ENCODE results near the gene ALKBH1.

ALKBH1 gene

GRCh38 chr14:77630111-77630510 lies 77.7 kb downstream of the ALKBH1 start:
- no peak for DNase-seq (ENCODE audit: low spot score)
- TF ChIP-seq CTCF (IDR thresholded peaks at IDR 0.05; ENCODE audit: borderline replicate concordance, control extremely low read depth, extremely low read depth, insufficient read depth, missing control alignments): no peak
- in situ Hi-C loops (cut with MboI; ENCODE audit: low sequenced_read_pairs, unreplicated experiment): no loop called here

GRCh38 chr14:77625360-77625759 lies 82.5 kb downstream of the ALKBH1 start:
- no peak for TF ChIP-seq CTCF (IDR thresholded peaks at IDR 0.05; ENCODE audit: borderline replicate concordance, control extremely low read depth, extremely low read depth, insufficient read depth, missing control alignments)
- in situ Hi-C loops (cut with MboI; ENCODE audit: low sequenced_read_pairs, unreplicated experiment): no loop called here
- DNase-seq (ENCODE audit: low spot score): no peak

- in situ Hi-C loops (cut with MboI; ENCODE audit: low sequenced_read_pairs, unreplicated experiment): no loop called here
- no peak for DNase-seq (ENCODE audit: low spot score)
- TF ChIP-seq CTCF (IDR thresholded peaks at IDR 0.05; ENCODE audit: borderline replicate concordance, control extremely low read depth, extremely low read depth, insufficient read depth, missing control alignments): no peak
These were observed 84.6 kb downstream of the ALKBH1 start for GRCh38 chr14:77623201-77623600.
